Mucosa of descending colon (tissue), 3 donors: ENCODE data around the gene MTMR2. TPM values are rescaled to one million over a fixed set of nuclear protein-coding genes. Genes with fewer than 3 reads are reported as not detected.

ENCODE experiments used
- ATAC-seq: fragments of 200-7000 bp; cut with Tn5 transposase; one replicate; pipeline ENCODE4 v1.9.1; 2020; ENCODE audit warnings: mild to moderate bottlenecking, moderate library complexity
- DNase-seq, 3 donors: peaks; one replicate each; pipeline ENCODE4 v3.0.0-alpha.2; 2020
- H3K36me3 ChIP-seq: fragments of 200-600 bp; one replicate; pipeline ENCODE4 v1.8.0; 2021; ENCODE audit warnings: low read depth, mild to moderate bottlenecking
- H3K4me1 ChIP-seq: fragments of 200-600 bp; one replicate; pipeline ENCODE4 v1.8.0; 2021; ENCODE audit warnings: low read depth, mild to moderate bottlenecking
- H3K4me3 ChIP-seq: fragments of 200-600 bp; one replicate; pipeline ENCODE4 v1.8.0; 2021; ENCODE audit warnings: mild to moderate bottlenecking
- H3K9me3 ChIP-seq: fragments of 200-600 bp; one replicate; pipeline ENCODE4 v1.8.0; 2021; ENCODE audit warnings: mild to moderate bottlenecking
- CTCF ChIP-seq: fragments of 200-600 bp; IDR thresholded peaks from one replicate; pipeline ENCODE4 v1.8.0; 2022; ENCODE audit warnings: antibody characterized with exemption, mild to moderate bottlenecking
- intact Hi-C, 2 donors: fragments of 100-400 bp; cut with DNase I in 1 of 2; cut with micrococcal nuclease in 1 of 2; formaldehyde crosslinking; loops; one replicate each; pipeline versions ENCODE4 v1.11.0 to v1.11.1; 2022; cut with DNase I, micrococcal nuclease
- total RNA-seq, 3 donors: library from RNA; stranded (reverse); fragmentation: NEBNext Ultra II Directional in 2 of 3; extraction: Animal tissue kit (Norgen Biotek cat#: 25700) in 2 of 3; gene quantifications; one replicate each; pipeline versions ENCODE4 v1.2.1 to v1.2.4, GENCODE V29; 2021 to 2023
- donor health status: DM: no; HTN: no; CAD: no; lungs with moderate emphysema.
- donor health status: DM: no; HTN: no; CAD: no.
- donor health status: DM: no; HTN: yes; CAD: no.

The MTMR2 gene
- total RNA-seq, 3 donors from 2014 or later, result 19.9 to 31.1 (median 21.3) TPM

- intact Hi-C loops, result no loop called here
- Histone ChIP-seq H3K4me1 (no peaks in the 10 kb centered on the region), H3K36me3 (no peaks in the 10 kb centered on the region), H3K9me3 (no peaks in the 10 kb centered on the region), H3K4me3 (no peak overlapping the region)
- ATAC-seq (no peak), DNase-seq (no peak)
- TF ChIP-seq CTCF, result no peak
These were observed 124.4 kb downstream of the MTMR2 start for GRCh38 chr11:95799546-95799945.

- intact Hi-C loops, result no loop called here
- Histone ChIP-seq H3K36me3 (no peaks in the 10 kb centered on the region), H3K4me3 (no peak overlapping the region), H3K4me1 (peaks cover 8% of the 10 kb centered on the region), H3K9me3 (no peaks in the 10 kb centered on the region)
- no peak for DNase-seq
- ATAC-seq, result no peak
- no peak for TF ChIP-seq CTCF
These were observed 127.4 kb downstream of the MTMR2 start for GRCh38 chr11:95796501-95796900.

GRCh38 chr11:95795627-95796295 lies 128.1 kb downstream of the MTMR2 start:
- no peak overlapping the region for H3K4me3 ChIP-seq
- TF ChIP-seq CTCF, result no peak
- H3K36me3 ChIP-seq, result no peaks in the 10 kb centered on the region
- intact Hi-C loops, result no loop called here
- H3K4me1 ChIP-seq, result peaks cover 11% of the 10 kb centered on the region
- DNase-seq (no peak), ATAC-seq (peak; percentile 22)
- H3K9me3 ChIP-seq, result no peaks in the 10 kb centered on the region

- Histone ChIP-seq H3K4me3 (no peak overlapping the region), H3K9me3 (no peaks in the 10 kb centered on the region), H3K4me1 (peaks cover 11% of the 10 kb centered on the region), H3K36me3 (no peaks in the 10 kb centered on the region)
- no peak for TF ChIP-seq CTCF
- no peak for ATAC-seq
- no peak for DNase-seq
- intact Hi-C loops, result no loop called here
These were observed 129.8 kb downstream of the MTMR2 start for GRCh38 chr11:95794086-95794485.

- TF ChIP-seq CTCF, result no peak
- H3K4me1 ChIP-seq, result peaks cover 18% of the 10 kb centered on the region
- no peak for ATAC-seq
- intact Hi-C loops, result no loop called here
- DNase-seq, result no peak
- H3K9me3 ChIP-seq, result no peaks in the 10 kb centered on the region
- H3K4me3 ChIP-seq, result no peak overlapping the region
- no peaks in the 10 kb centered on the region for H3K36me3 ChIP-seq
These were observed 130.8 kb downstream of the MTMR2 start for GRCh38 chr11:95793116-95793515.

- intact Hi-C loops, result no loop called here
- Histone ChIP-seq H3K36me3 (no peaks in the 10 kb centered on the region), H3K4me1 (peaks cover 18% of the 10 kb centered on the region), H3K9me3 (no peaks in the 10 kb centered on the region), H3K4me3 (no peak overlapping the region)
- no peak for TF ChIP-seq CTCF
- ATAC-seq (no peak), DNase-seq (no peak)
These were observed 131.2 kb downstream of the MTMR2 start for GRCh38 chr11:95792700-95793099.
